Stimulated activated CD4-positive, alpha-beta T cell treated with anti-CD3 and anti-CD28 coated beads, Interleukin-4, amount 100 ng/mL, for 4 hours (primary cell): ENCODE measurements around the gene REV3L.

Source experiments
- DNase-seq, 2 experiments: peaks; one replicate each; pipeline ENCODE4 v3.0.0-alpha.2; 2020

Gene REV3L

GRCh38 chr6:111462770-111463391 is 20.1 kb downstream of the REV3L start:
- no peak for DNase-seq

- DNase-seq, result no peak
Measured at GRCh38 chr6:111461860-111462259, 21.2 kb downstream of the REV3L start.

- no peak for DNase-seq
Measured at GRCh38 chr6:111458670-111459232, 24.3 kb downstream of the REV3L start.

- no peak for DNase-seq
Measured at GRCh38 chr6:111456208-111456607, 26.8 kb downstream of the REV3L start.

- DNase-seq, result no peak
Measured at GRCh38 chr6:111450636-111451035, 32.4 kb downstream of the REV3L start.

- no peak for DNase-seq
Measured at GRCh38 chr6:111450087-111450486, 32.9 kb downstream of the REV3L start.

- no peak for DNase-seq
Measured at GRCh38 chr6:111449129-111449528, 33.9 kb downstream of the REV3L start.

- DNase-seq, result no peak
Measured at GRCh38 chr6:111447051-111447450, 36.0 kb downstream of the REV3L start.

- no peak for DNase-seq
Measured at GRCh38 chr6:111445861-111446267, 37.2 kb downstream of the REV3L start.

GRCh38 chr6:111444794-111445193 is 38.2 kb downstream of the REV3L start:
- DNase-seq, result no peak

- DNase-seq, result no peak
Measured at GRCh38 chr6:111441678-111442243, 41.3 kb downstream of the REV3L start.

- DNase-seq, result no peak
Measured at GRCh38 chr6:111439171-111439570, 43.8 kb downstream of the REV3L start.

GRCh38 chr6:111437573-111437972 is 45.4 kb downstream of the REV3L start:
- DNase-seq, result no peak

- no peak for DNase-seq
Measured at GRCh38 chr6:111432511-111432910, 50.5 kb downstream of the REV3L start.

- DNase-seq, result no peak
Measured at GRCh38 chr6:111430605-111431376, 52.2 kb downstream of the REV3L start.

GRCh38 chr6:111429571-111429970 is 53.4 kb downstream of the REV3L start:
- no peak for DNase-seq

GRCh38 chr6:111428811-111429210 is 54.2 kb downstream of the REV3L start:
- DNase-seq, result no peak

- no peak for DNase-seq
Measured at GRCh38 chr6:111427341-111428116, 55.5 kb downstream of the REV3L start.

- DNase-seq, result no peak
Measured at GRCh38 chr6:111423960-111424846, 58.8 kb downstream of the REV3L start.

- DNase-seq, result no peak
Measured at GRCh38 chr6:111423055-111423633, 59.9 kb downstream of the REV3L start.

GRCh38 chr6:111418971-111419693 is 63.9 kb downstream of the REV3L start:
- no peak for DNase-seq
